GM12878 (cell line): ENCODE measurements around the gene CYTIP. TPM values are rescaled to one million over a fixed set of nuclear protein-coding genes. Genes with fewer than 3 reads are reported as not detected.
A peak's percentile ranks its signal among the peaks of the same experiment; 100 is the strongest.

ENCODE experiments used
- ATF7 ChIP-seq: fragments of 450-650 bp; IDR thresholded peaks from 2 replicates; pipeline ENCODE4 v1.6.1; 2016; ENCODE audit warnings: low read depth, mild to moderate bottlenecking
- BHLHE40 ChIP-seq, 2 experiments: fragments of 450-650 bp in 1 of 2; IDR thresholded peaks; 2 replicates each; pipeline ENCODE4 v1.6.1; 2011 to 2017; ENCODE audit warnings: low read depth in 2 of 2, borderline replicate concordance in 1 of 2, improper control_type of control experiment in 1 of 2, low read length in 1 of 2, mild to moderate bottlenecking in 1 of 2
- CBFB ChIP-seq: IDR thresholded peaks from 2 replicates; pipeline ENCODE4 v1.6.1; 2016; ENCODE audit warnings: antibody characterized with exemption, low read depth
- CEBPB ChIP-seq, 2 experiments: fragments of 150-350 bp in 1 of 2; IDR thresholded peaks; 2 replicates each; pipeline ENCODE4 v1.6.1; 2012 to 2014; ENCODE audit warnings: low read depth in 2 of 2, low read length in 2 of 2, borderline replicate concordance in 1 of 2, inconsistent platforms in 1 of 2
- DPF2 ChIP-seq: fragments of 450-650 bp; IDR thresholded peaks from 2 replicates; pipeline ENCODE4 v1.6.1; 2017; ENCODE audit warnings: mild to moderate bottlenecking
- E2F8 ChIP-seq: fragments of 450-650 bp; IDR thresholded peaks from 2 replicates; pipeline ENCODE4 v1.6.1; 2018; ENCODE audit warnings: mild to moderate bottlenecking, low read depth, moderate library complexity; ENCODE audit not compliant: partially characterized antibody
- GABPA ChIP-seq: IDR thresholded peaks from 2 replicates; pipeline ENCODE4 v1.6.1; 2014; ENCODE audit warnings: antibody characterized with exemption, low read depth, mild to moderate bottlenecking, inconsistent platforms
- KAT2A ChIP-seq: conservative IDR thresholded peaks from 2 replicates; pipeline ENCODE4 v1.6.1; 2011; ENCODE audit warnings: low read depth, low read length; ENCODE audit not compliant: control insufficient read depth
- PAX8 ChIP-seq: fragments of 450-650 bp; IDR thresholded peaks from 2 replicates; pipeline ENCODE4 v1.6.1; 2017; ENCODE audit warnings: mild to moderate bottlenecking, moderate library complexity
- PKNOX1 ChIP-seq: fragments of 450-650 bp; IDR thresholded peaks from 2 replicates; pipeline ENCODE4 v1.6.1; 2016; ENCODE audit warnings: mild to moderate bottlenecking
- POLR2A ChIP-seq: IDR thresholded peaks from 2 replicates; pipeline ENCODE4 v1.6.1; 2011; ENCODE audit warnings: low read depth, mild to moderate bottlenecking, low read length
- RAD21 ChIP-seq: IDR thresholded peaks from 2 replicates; pipeline ENCODE4 v1.6.1; 2011; ENCODE audit warnings: mild to moderate bottlenecking, low read depth, low read length, moderate library complexity; ENCODE audit not compliant: insufficient read depth
- RAD51 ChIP-seq: fragments of 450-650 bp; IDR thresholded peaks from 2 replicates; pipeline ENCODE4 v1.6.1; 2016; ENCODE audit warnings: moderate library complexity, mild to moderate bottlenecking, inconsistent platforms
- RBBP5 ChIP-seq: fragments of 200-600 bp; sonication (generic); conservative IDR thresholded peaks from 2 replicates; pipeline ENCODE4 v1.6.1; 2016
- SRF ChIP-seq, 2 experiments: IDR thresholded peaks; 2 replicates each; pipeline ENCODE4 v1.6.1; 2011; ENCODE audit warnings: low read depth in 2 of 2, low read length in 2 of 2, mild to moderate bottlenecking in 1 of 2, moderate library complexity in 1 of 2
- ZNF274 ChIP-seq: IDR thresholded peaks from one replicate; pipeline ENCODE4 v1.8.0; 2011; ENCODE audit not compliant: insufficient read length, insufficient read depth
- ZZZ3 ChIP-seq: IDR thresholded peaks from 2 replicates; pipeline ENCODE4 v1.6.1; 2011; ENCODE audit warnings: low read depth; ENCODE audit not compliant: control insufficient read depth, insufficient read length
- polyA plus RNA-seq, 11 experiments: library from polyadenylated mRNA; depleted of rRNA in 4 of 11; unstranded in 6 of 11; stranded (reverse) in 5 of 11; fragments of >200 nt; fragmentation: Nextera tagmentation in 4 of 11; fragmentation: Illumina TruSeq in 1 of 11; extraction: Ambion mirVana in 4 of 11; extraction: Trizol in 1 of 11; gene quantifications; 1 replicate in 1 of 11; 2 replicates in 10 of 11; pipeline versions ENCODE4 v1.2.1 to v1.2.3, GENCODE V29; 2011 to 2016; ENCODE audit warnings: inconsistent platforms in 2 of 11, missing spikeins in 2 of 11, low read depth in 1 of 11
- total RNA-seq, 4 experiments: library from RNA; depleted of rRNA in 3 of 4; stranded (reverse); fragments of >200 nt in 3 of 4; fragmentation: Illumina TruSeq in 1 of 4; extraction: Trizol in 1 of 4; gene quantifications; 2 replicates each; pipeline versions ENCODE4 v1.2.1 to v1.2.3, GENCODE V29; 2013 to 2021
- TF ChIP-seq, protein P1 (sequence below): fragments of 150-350 bp; IDR thresholded peaks from 2 replicates; pipeline ENCODE4 v1.6.1; 2016; ENCODE audit warnings: low read depth, low read length
- TF ChIP-seq, protein P2 (sequence below): IDR thresholded peaks from 2 replicates; pipeline ENCODE4 v1.6.1; 2012; ENCODE audit warnings: mild to moderate bottlenecking, low read depth, low read length

CYTIP gene
- total and polyA plus RNA-seq, 10 of the 15 experiments (the other 5 are each of a cell fraction or from before 2014, with no cell fraction given) = 55.1 to 178 (median 73.4) TPM

GRCh38 chr2:157443795-157444640 is at the start of gene CYTIP (continued):
- no peak for TF ChIP-seq E2F8
- no peak for TF ChIP-seq DPF2
- no peak for TF ChIP-seq ZZZ3
- no peak for TF ChIP-seq SRF (IDR thresholded peaks at IDR 0.05; ENCODE audit: low read depth in 2 of 2, low read length in 2 of 2)
- TF ChIP-seq CEBPB (IDR thresholded peaks at IDR 0.05; ENCODE audit: borderline replicate concordance in 1 of 2, low read depth in 2 of 2, low read length in 2 of 2) = no peak
- peak; percentile 64 for TF ChIP-seq PKNOX1
- TF ChIP-seq CBFB = peak; percentile 73; the same call in 1 of the 2 replicates
- 0 out of 2 replicates have a peak, but pooled peaks have one; percentile 21 for TF ChIP-seq RAD21
- peak; percentile 96 for TF ChIP-seq RAD51
- TF ChIP-seq, protein P1, sequence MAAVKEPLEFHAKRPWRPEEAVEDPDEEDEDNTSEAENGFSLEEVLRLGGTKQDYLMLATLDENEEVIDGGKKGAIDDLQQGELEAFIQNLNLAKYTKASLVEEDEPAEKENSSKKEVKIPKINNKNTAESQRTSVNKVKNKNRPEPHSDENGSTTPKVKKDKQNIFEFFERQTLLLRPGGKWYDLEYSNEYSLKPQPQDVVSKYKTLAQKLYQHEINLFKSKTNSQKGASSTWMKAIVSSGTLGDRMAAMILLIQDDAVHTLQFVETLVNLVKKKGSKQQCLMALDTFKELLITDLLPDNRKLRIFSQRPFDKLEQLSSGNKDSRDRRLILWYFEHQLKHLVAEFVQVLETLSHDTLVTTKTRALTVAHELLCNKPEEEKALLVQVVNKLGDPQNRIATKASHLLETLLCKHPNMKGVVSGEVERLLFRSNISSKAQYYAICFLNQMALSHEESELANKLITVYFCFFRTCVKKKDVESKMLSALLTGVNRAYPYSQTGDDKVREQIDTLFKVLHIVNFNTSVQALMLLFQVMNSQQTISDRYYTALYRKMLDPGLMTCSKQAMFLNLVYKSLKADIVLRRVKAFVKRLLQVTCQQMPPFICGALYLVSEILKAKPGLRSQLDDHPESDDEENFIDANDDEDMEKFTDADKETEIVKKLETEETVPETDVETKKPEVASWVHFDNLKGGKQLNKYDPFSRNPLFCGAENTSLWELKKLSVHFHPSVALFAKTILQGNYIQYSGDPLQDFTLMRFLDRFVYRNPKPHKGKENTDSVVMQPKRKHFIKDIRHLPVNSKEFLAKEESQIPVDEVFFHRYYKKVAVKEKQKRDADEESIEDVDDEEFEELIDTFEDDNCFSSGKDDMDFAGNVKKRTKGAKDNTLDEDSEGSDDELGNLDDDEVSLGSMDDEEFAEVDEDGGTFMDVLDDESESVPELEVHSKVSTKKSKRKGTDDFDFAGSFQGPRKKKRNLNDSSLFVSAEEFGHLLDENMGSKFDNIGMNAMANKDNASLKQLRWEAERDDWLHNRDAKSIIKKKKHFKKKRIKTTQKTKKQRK = no peak
- TF ChIP-seq POLR2A = peak; percentile 89
- TF ChIP-seq PAX8 = peak; percentile 69; the same call in 1 of the 2 replicates
- TF ChIP-seq KAT2A = no peak
- no peak for TF ChIP-seq ZNF274
- TF ChIP-seq RBBP5 = no peak; the same call in 1 of the 2 replicates
- TF ChIP-seq GABPA = no peak; the same call in 1 of the 2 replicates
- TF ChIP-seq, protein P2, sequence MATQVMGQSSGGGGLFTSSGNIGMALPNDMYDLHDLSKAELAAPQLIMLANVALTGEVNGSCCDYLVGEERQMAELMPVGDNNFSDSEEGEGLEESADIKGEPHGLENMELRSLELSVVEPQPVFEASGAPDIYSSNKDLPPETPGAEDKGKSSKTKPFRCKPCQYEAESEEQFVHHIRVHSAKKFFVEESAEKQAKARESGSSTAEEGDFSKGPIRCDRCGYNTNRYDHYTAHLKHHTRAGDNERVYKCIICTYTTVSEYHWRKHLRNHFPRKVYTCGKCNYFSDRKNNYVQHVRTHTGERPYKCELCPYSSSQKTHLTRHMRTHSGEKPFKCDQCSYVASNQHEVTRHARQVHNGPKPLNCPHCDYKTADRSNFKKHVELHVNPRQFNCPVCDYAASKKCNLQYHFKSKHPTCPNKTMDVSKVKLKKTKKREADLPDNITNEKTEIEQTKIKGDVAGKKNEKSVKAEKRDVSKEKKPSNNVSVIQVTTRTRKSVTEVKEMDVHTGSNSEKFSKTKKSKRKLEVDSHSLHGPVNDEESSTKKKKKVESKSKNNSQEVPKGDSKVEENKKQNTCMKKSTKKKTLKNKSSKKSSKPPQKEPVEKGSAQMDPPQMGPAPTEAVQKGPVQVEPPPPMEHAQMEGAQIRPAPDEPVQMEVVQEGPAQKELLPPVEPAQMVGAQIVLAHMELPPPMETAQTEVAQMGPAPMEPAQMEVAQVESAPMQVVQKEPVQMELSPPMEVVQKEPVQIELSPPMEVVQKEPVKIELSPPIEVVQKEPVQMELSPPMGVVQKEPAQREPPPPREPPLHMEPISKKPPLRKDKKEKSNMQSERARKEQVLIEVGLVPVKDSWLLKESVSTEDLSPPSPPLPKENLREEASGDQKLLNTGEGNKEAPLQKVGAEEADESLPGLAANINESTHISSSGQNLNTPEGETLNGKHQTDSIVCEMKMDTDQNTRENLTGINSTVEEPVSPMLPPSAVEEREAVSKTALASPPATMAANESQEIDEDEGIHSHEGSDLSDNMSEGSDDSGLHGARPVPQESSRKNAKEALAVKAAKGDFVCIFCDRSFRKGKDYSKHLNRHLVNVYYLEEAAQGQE = no peak
- TF ChIP-seq ATF7 = peak; percentile 34; the same call in 1 of the 2 replicates
- peak; percentile 47 to 66; a peak in 3 of 4 replicates for TF ChIP-seq BHLHE40 (IDR thresholded peaks at IDR 0.05; ENCODE audit: borderline replicate concordance in 1 of 2, low read depth in 2 of 2, low read length in 1 of 2)
